HEK293T (cell line): Measurements from ENCODE around the gene SGIP1.

Source experiments
- BHLHE40 ChIP-seq: fragments of 450-650 bp; IDR thresholded peaks from 2 replicates; pipeline ENCODE4 v1.6.1; 2016; ENCODE audit warnings: mild to moderate bottlenecking, moderate library complexity, borderline replicate concordance
- ELF4 ChIP-seq: fragments of 450-650 bp; IDR thresholded peaks from 2 replicates; pipeline ENCODE4 v1.6.1; 2017; ENCODE audit warnings: antibody characterized with exemption
- FOXA1 ChIP-seq: fragments of 450-650 bp; IDR thresholded peaks from 2 replicates; pipeline ENCODE4 v1.6.1; 2016; ENCODE audit warnings: mild to moderate bottlenecking
- FOXM1 ChIP-seq: fragments of 450-650 bp; IDR thresholded peaks from 2 replicates; pipeline ENCODE4 v1.6.1; 2017; ENCODE audit warnings: mild to moderate bottlenecking, borderline replicate concordance
- HDGF ChIP-seq: fragments of 450-650 bp; IDR thresholded peaks from 2 replicates; pipeline ENCODE4 v1.6.1; 2017; ENCODE audit warnings: antibody characterized with exemption, borderline replicate concordance
- L3MBTL2 ChIP-seq: fragments of 450-650 bp; conservative IDR thresholded peaks from 2 replicates; pipeline ENCODE4 v1.6.1; 2016; ENCODE audit warnings: mild to moderate bottlenecking
- LEF1 ChIP-seq: fragments of 450-650 bp; IDR thresholded peaks from 2 replicates; pipeline ENCODE4 v1.6.1; 2017; ENCODE audit warnings: mild to moderate bottlenecking, borderline replicate concordance
- NFRKB ChIP-seq: fragments of 450-650 bp; IDR thresholded peaks from 2 replicates; pipeline ENCODE4 v1.6.1; 2016; ENCODE audit warnings: mild to moderate bottlenecking, moderate library complexity
- SUZ12 ChIP-seq: fragments of 450-650 bp; IDR thresholded peaks from 2 replicates; pipeline ENCODE4 v1.6.1; 2016; ENCODE audit warnings: mild to moderate bottlenecking
- TARDBP ChIP-seq: fragments of 450-650 bp; IDR thresholded peaks from 2 replicates; pipeline ENCODE4 v1.6.1; 2016
- ZNF384 ChIP-seq: fragments of 450-650 bp; IDR thresholded peaks from 2 replicates; pipeline ENCODE4 v1.6.1; 2016

GRCh38 chr1:66690666-66691381, 156.9 kb downstream of the SGIP1 start:
- TF ChIP-seq FOXA1 (no peak), ELF4 (no peak), LEF1 (no peak), FOXM1 (no peak), NFRKB (no peak), BHLHE40 (no peak), SUZ12 (no peak), HDGF (no peak), TARDBP (no peak), L3MBTL2 (no peak), ZNF384 (no peak)
